Urinary bladder (tissue), 4 donors: ENCODE data around the gene CPA2. TPM values are rescaled to one million over a fixed set of nuclear protein-coding genes. Genes with fewer than 3 reads are reported as not detected.

ENCODE experiments used
- DNase-seq: peaks from one replicate; pipeline ENCODE4 v3.0.0-alpha.2; 2015; ENCODE audit errors: extremely low spot score
- H3K27ac ChIP-seq: one replicate; pipeline ENCODE4 v1.5.1; 2013; ENCODE audit warnings: low read depth, mild to moderate bottlenecking, moderate library complexity
- H3K36me3 ChIP-seq: one replicate; pipeline ENCODE4 v1.6.1; 2013; ENCODE audit warnings: mild to moderate bottlenecking, moderate library complexity; ENCODE audit not compliant: insufficient read depth
- H3K4me1 ChIP-seq: one replicate; pipeline ENCODE4 v1.6.1; 2013; ENCODE audit warnings: mild to moderate bottlenecking, moderate library complexity; ENCODE audit not compliant: insufficient read depth
- H3K4me3 ChIP-seq: one replicate; pipeline ENCODE4 v1.5.1; 2013; ENCODE audit warnings: low read depth, low read length
- WGBS: extraction: QIAGEN DNeasy Blood & Tissue Kit; methylation state at CpG from one replicate; pipeline ENCODE4 v1.1.7; 2013; 5-methylcytosine and 5-hydroxymethylcytosine counted together
- polyA plus RNA-seq: library from polyadenylated mRNA; stranded (reverse); fragments of 200-250 nt; gene quantifications from one replicate; pipeline ENCODE4 v1.2.3, GENCODE V29; 2013
- total RNA-seq: library from RNA; depleted of rRNA; stranded (reverse); fragments of >200 nt; gene quantifications from one replicate; pipeline ENCODE4 v1.2.3, GENCODE V29; 2014
- donor health status: healthy with polysubstance abuse.
- donor health status: healthy.

CPA2 gene
- total and polyA plus RNA-seq, 2 donors: 0.09 TPM; not detected in 1

DNA sequence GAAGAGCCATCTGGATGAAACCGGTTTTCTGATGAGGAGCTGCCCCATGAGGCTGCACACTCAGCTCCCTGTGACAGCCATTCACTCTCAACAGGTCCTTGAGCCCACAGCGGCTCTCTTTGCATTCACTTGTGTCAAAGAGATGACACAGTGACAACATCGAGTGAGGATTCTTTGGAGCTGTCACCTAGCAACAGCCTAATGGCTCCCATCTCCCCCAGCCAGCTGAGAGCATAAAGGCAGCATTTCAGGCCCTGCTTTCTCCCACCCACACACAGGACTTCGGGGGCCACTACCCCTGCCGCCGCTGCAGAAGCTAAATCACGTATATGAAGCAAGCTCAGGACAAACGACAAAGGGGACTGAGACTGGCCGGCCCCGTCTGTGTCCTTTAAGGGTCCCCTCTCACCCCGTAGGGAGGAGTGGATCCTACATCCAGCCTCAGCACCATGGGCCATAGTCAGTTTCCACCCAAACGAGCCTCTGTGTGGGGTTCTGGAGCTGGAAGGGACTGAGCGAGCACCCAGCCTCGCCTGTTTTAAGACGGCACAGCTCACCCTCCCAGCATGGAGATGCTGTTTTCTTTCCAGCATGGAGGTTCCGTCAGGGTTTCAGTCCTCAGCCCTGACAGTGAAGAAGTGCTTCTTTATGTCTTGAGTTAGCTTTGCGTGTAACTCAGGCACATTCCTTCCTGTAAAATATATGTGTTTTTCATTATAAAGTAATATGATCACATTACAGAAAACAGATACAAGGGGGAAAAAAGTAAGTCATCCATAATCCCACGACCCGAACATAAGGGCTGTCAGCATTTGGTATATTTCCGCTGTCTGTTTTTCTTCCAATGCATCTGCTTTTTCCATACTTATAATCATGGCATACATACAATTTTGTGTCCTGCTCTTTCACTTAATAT is 31.2 kb downstream of the CPA2 start:
- Histone ChIP-seq H3K36me3 (no peaks in the 10 kb centered on the region), H3K4me3 (no peak overlapping the region), H3K4me1 (no peaks in the 10 kb centered on the region), H3K27ac (no peak overlapping the region)
- WGBS: 83% methylated on average over 20 of the region's 20 CpGs
- DNase-seq: no peak

- no peaks in the 10 kb centered on the region for H3K4me1 ChIP-seq
- WGBS: 89% methylated on average over 5 of the region's 5 CpGs
- H3K36me3 ChIP-seq: no peaks in the 10 kb centered on the region
- no peak overlapping the region for H3K4me3 ChIP-seq
- H3K27ac ChIP-seq: no peak overlapping the region
- no peak for DNase-seq
Measured at GRCh38 chr7:130298544-130299326, 32.1 kb downstream of the CPA2 start.

DNA sequence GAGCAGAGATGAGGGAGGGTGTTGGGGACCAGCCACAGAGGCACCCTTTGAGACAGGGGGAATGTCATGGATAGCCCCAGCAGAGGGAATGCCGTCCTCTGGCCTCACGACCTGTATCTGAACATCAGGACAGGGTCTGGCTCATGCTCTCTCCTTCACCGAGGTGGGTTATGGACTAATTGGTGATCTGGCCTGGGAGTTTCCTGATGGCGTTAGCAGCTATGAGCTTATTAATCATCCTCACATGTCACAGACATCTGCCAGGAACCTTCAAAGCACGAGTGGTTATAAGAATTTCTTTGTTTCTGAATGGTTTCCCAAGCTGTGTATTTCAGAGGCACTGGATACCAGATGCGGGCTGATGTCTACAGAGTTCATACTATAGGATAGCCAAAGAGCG is 33.2 kb downstream of the CPA2 start:
- DNase-seq: no peak
- no peak overlapping the region for H3K27ac ChIP-seq
- no peak overlapping the region for H3K4me3 ChIP-seq
- H3K36me3 ChIP-seq: no peaks in the 10 kb centered on the region
- 88% methylated on average over 7 of the region's 7 CpGs for WGBS
- no peaks in the 10 kb centered on the region for H3K4me1 ChIP-seq

DNA sequence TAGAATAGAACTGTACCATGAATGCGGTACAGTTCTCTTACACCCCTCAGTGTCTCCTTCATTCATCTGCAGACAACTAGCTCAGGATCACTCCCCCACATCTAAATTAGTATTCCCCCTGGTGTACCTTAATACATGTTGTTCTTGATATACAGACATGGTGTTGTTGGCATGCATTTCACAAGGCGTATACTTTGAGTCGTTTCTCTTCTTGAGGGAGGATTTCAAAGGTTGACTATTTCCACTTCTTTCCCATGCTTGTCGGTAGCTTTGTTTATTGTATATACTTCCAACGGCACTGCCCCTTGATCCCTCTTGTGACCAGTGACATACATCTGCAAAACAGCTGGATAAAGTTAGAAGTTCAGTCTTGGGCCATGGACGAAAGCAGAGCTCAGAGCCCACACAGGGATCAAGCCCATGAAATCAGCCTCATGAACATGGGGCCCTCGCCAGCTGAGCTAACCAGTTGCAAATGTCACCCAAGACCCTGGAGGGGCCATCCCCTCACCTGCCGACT is 34.9 kb downstream of the CPA2 start:
- no peak for DNase-seq
- no peak overlapping the region for H3K4me3 ChIP-seq
- no peaks in the 10 kb centered on the region for H3K4me1 ChIP-seq
- WGBS: 67% methylated on average over 8 of the region's 8 CpGs
- H3K36me3 ChIP-seq: no peaks in the 10 kb centered on the region
- H3K27ac ChIP-seq: no peak overlapping the region

DNA sequence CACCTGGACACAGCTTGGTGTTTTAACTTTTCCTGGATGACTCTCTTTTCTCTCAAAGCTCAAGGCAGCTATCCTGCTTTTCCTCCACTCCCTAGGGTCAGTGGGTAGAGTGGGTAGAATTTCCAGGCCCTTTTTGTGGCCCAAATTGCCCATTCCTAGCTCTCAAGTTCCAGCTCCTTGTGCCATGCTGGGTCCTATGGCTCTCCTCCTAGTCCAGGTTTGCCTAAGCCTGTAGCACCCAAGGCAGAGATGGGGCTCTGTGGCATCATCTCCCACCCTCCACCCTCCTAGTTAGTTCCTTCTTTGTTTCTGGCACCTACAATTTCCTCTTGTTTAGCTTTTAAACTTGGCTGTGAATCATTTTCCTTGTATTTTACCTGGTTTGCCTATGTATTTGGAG is 36.0 kb downstream of the CPA2 start:
- Histone ChIP-seq H3K36me3 (no peaks in the 10 kb centered on the region), H3K27ac (no peak overlapping the region), H3K4me1 (no peaks in the 10 kb centered on the region), H3K4me3 (no peak overlapping the region)
- DNase-seq: no peak

DNA sequence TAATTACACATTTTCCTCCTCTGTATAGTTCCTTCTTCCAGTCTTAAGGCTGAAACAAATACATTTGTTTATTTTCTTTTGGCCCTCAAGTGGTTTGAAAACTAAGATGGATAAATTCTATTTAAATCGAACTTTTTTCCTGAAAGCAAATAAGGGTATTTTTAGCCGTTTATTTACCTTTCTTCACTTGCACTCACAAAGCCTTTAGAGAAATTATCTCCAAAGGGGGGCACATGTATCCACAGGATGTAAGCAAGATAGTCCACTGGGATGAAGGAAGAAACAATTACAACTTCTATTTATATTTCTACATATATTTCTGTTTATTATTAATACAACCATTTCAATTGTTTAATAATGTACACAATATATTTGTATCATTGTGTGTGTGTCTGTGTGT is 36.5 kb downstream of the CPA2 start:
- WGBS: 52% methylated on average over 2 of the region's 2 CpGs
- no peaks in the 10 kb centered on the region for H3K4me1 ChIP-seq
- H3K27ac ChIP-seq: no peak overlapping the region
- H3K4me3 ChIP-seq: no peak overlapping the region
- no peaks in the 10 kb centered on the region for H3K36me3 ChIP-seq
- DNase-seq: no peak

- no peaks in the 10 kb centered on the region for H3K4me1 ChIP-seq
- no peak overlapping the region for H3K27ac ChIP-seq
- WGBS: 89% methylated on average over 5 of the region's 5 CpGs
- no peak overlapping the region for H3K4me3 ChIP-seq
- no peaks in the 10 kb centered on the region for H3K36me3 ChIP-seq
- no peak for DNase-seq
Measured at GRCh38 chr7:130303551-130303950, 36.9 kb downstream of the CPA2 start.

DNA sequence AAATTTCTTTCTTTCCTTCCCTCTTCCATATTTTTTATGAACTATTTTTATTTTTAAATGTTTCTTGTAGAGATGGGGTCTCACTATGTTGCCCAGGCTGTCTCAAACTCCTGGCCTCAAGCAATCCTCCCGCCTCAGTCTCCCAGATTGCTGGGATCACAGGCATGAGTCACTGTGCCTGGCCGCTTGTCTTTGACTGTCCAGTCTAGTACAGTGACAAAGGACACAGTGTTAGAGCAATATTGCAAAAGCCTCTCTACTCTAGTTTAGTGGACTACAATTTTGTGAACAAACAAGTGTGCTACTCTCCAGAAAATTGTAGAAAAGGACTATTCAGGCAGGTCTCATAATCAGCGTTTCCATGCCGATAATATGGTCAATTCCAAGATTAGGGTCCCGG is 37.3 kb downstream of the CPA2 start:
- DNase-seq: no peak
- H3K36me3 ChIP-seq: no peaks in the 10 kb centered on the region
- no peaks in the 10 kb centered on the region for H3K4me1 ChIP-seq
- no peak overlapping the region for H3K4me3 ChIP-seq
- 82% methylated on average over 5 of the region's 5 CpGs for WGBS
- H3K27ac ChIP-seq: no peak overlapping the region

DNA sequence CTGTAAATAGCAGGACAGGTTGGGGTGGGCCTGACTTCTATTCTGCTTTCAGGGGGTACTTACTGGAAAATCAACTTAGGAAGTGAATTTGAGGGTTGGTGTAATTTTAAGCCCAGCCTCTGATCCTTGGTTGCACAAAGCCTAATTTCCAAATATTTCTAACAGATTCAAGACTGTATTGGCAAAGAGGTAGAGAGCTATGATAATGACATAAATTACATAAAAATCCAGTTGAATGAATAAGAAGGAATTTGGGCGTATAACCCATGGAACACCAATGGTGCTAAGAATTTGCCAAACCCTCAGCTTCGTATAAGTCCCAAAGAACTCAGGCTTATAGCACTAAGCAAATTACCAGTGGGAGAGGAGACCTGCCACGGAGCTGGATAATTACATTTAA is 38.2 kb downstream of the CPA2 start:
- no peak for DNase-seq
- 96% methylated on average over 3 of the region's 3 CpGs for WGBS
- no peaks in the 10 kb centered on the region for H3K36me3 ChIP-seq
- no peak overlapping the region for H3K4me3 ChIP-seq
- no peak overlapping the region for H3K27ac ChIP-seq
- H3K4me1 ChIP-seq: no peaks in the 10 kb centered on the region

- Histone ChIP-seq H3K4me1 (no peaks in the 10 kb centered on the region), H3K36me3 (no peaks in the 10 kb centered on the region), H3K27ac (no peak overlapping the region), H3K4me3 (no peak overlapping the region)
- 67% methylated on average over 21 of the region's 21 CpGs for WGBS
- no peak for DNase-seq
Measured at GRCh38 chr7:130305433-130306042, 38.9 kb downstream of the CPA2 start.

GRCh38 chr7:130309986-130310385 is 43.3 kb downstream of the CPA2 start:
- WGBS: 80% methylated on average over 6 of the region's 6 CpGs
- H3K4me1 ChIP-seq: no peaks in the 10 kb centered on the region

DNA sequence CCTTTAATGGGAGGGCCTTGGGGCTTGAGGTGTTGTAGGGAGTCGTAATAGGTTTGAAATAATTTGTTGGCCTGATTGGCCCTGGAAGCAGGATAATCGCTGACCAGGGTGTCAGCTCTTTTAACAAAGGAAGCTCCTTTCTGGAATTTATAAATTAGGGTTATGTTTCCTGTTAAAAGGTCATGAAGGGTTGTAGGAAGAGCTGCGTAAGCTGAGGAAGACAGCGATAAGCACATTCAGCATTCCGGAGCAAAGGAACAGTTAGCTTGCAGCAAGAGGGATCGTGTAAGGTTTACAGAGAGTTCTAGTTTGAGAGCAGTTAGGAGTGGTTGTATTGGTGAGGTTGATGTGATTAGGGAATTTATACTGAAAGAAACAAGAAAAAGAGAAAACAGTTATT is 47.6 kb downstream of the CPA2 start:
- Histone ChIP-seq H3K4me1 (no peaks in the 10 kb centered on the region), H3K27ac (no peak overlapping the region), H3K4me3 (no peak overlapping the region), H3K36me3 (no peaks in the 10 kb centered on the region)
- 71% methylated on average over 6 of the region's 6 CpGs for WGBS
- no peak for DNase-seq

More at GRCh38 chr7:130309986-130310385, 43.3 kb downstream of the CPA2 start:
- no peak overlapping the region for H3K4me3 ChIP-seq
- DNase-seq: no peak
- no peaks in the 10 kb centered on the region for H3K36me3 ChIP-seq
- H3K27ac ChIP-seq: no peak overlapping the region

DNA sequence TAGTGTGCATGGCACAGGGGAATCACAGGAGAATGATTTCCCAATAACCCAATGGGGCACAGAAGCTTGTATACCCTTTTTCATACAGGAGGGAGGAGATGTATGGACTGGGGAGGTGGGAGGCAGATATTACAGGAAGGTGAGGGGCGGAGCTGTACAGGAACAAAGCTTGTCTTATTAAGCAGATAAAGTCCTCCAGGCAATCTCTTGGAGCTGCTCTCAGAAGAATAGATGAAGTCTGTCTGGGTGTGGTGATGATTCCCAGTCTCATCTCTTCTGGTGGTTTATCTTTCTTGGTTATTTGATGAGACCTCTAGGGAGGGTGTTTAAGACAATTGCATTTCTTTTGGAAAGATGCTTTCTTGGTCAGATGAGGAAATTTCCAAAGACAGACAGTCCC is 52.9 kb downstream of the CPA2 start:
- H3K4me3 ChIP-seq: no peak overlapping the region
- H3K36me3 ChIP-seq: no peaks in the 10 kb centered on the region
- no peaks in the 10 kb centered on the region for H3K4me1 ChIP-seq
- no peak for DNase-seq
- H3K27ac ChIP-seq: no peak overlapping the region
- WGBS: 98% methylated on average over 1 of the region's 1 CpG
